DOHH2 (cell line): Measurements from ENCODE around the gene RABEP1.
A peak's percentile ranks its signal among the peaks of the same experiment; 100 is the strongest.

Source experiments
- H3F3A ChIP-seq: fragments of 200-600 bp; sonication (generic), shearing (Covaris generic); 2 replicates; pipeline ENCODE4 v1.6.0; 2016; ENCODE audit warnings: antibody characterized with exemption, mild to moderate bottlenecking; ENCODE audit not compliant: control insufficient read depth, insufficient read depth
- H3K27ac ChIP-seq: fragments of 200-600 bp; sonication (generic); 2 replicates; pipeline ENCODE4 v1.5.1; 2014; ENCODE audit warnings: low read depth, mild to moderate bottlenecking, low read length, moderate library complexity
- H3K27me3 ChIP-seq: fragments of 200-600 bp; sonication (generic); 2 replicates; pipeline ENCODE4 v1.6.1; 2014; ENCODE audit warnings: mild to moderate bottlenecking, low read length, mixed read lengths; ENCODE audit not compliant: control insufficient read depth
- H3K36me3 ChIP-seq: fragments of 200-600 bp; sonication (generic); 2 replicates; pipeline ENCODE4 v1.6.1; 2014; ENCODE audit warnings: mild to moderate bottlenecking, low read length, moderate library complexity, mixed read lengths; ENCODE audit not compliant: control insufficient read depth
- H3K4me1 ChIP-seq: fragments of 200-600 bp; sonication (generic); 2 replicates; pipeline ENCODE4 v1.6.1; 2014; ENCODE audit warnings: mild to moderate bottlenecking, low read length, mixed read lengths; ENCODE audit not compliant: control insufficient read depth
- H3K4me2 ChIP-seq: fragments of 200-600 bp; sonication (generic); 2 replicates; pipeline ENCODE4 v1.6.0; 2014; ENCODE audit warnings: mild to moderate bottlenecking, low read length, moderate library complexity
- H3K4me3 ChIP-seq: fragments of 200-600 bp; sonication (generic); 2 replicates; pipeline ENCODE4 v1.5.1; 2014; ENCODE audit warnings: mild to moderate bottlenecking, low read length, mixed read lengths
- H3K79me2 ChIP-seq: fragments of 200-600 bp; sonication (generic); 2 replicates; pipeline ENCODE4 v1.6.1; 2014; ENCODE audit warnings: mild to moderate bottlenecking, low read length, mixed read lengths; ENCODE audit not compliant: control insufficient read depth
- H3K9me2 ChIP-seq: fragments of 200-600 bp; sonication (generic); replicated peaks from 2 replicates; pipeline ENCODE4 v1.6.1; 2014; ENCODE audit warnings: mild to moderate bottlenecking, low read length, mixed read lengths; ENCODE audit not compliant: control insufficient read depth
- H3K9me3 ChIP-seq: fragments of 200-600 bp; sonication (generic); 2 replicates; pipeline ENCODE4 v1.6.1; 2014; ENCODE audit warnings: antibody characterized with exemption, low read length, mixed read lengths; ENCODE audit not compliant: control insufficient read depth, insufficient read depth
- H4K20me1 ChIP-seq: fragments of 200-600 bp; sonication (generic); 2 replicates; pipeline ENCODE4 v1.6.0; 2014; ENCODE audit warnings: low read depth, mild to moderate bottlenecking, antibody characterized with exemption, low read length, moderate library complexity; ENCODE audit not compliant: control insufficient read depth, insufficient read depth
- EZH2phosphoT487 ChIP-seq: fragments of 200-600 bp; sonication (generic); IDR thresholded peaks from 2 replicates; pipeline ENCODE4 v1.6.1; 2017; ENCODE audit warnings: borderline replicate concordance, mild to moderate bottlenecking, antibody characterized with exemption, low read length, moderate library complexity, mixed read lengths
- TF ChIP-seq, protein P1 (sequence below): fragments of 200-600 bp; sonication (generic); IDR thresholded peaks from one replicate; pipeline ENCODE4 v1.5.1; 2014; ENCODE audit warnings: antibody characterized with exemption, mild to moderate bottlenecking, low read depth, low read length; ENCODE audit not compliant: poor library complexity, severe bottlenecking

RABEP1 gene

DNA sequence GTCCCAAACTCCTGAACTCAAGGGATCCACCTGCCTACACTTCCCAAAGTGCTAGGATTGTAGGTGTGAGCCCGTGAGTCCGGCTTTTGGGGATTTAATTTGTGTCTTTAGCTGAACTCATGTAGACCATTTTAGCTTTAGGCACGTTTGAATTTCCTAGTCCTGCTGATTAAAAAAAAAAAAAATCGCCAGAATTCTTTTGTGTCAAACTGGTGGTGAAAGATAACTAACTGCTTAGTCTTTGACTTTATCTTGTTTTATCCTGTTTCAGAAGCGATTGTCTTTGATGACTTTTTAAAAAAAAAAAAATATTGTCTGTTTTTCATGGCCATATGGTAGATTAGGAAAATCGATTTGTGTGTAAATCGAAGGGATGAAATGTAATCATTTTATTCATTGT, 2.6 kb downstream of the RABEP1 start:
- H3K27me3 ChIP-seq, result no peaks in the 10 kb centered on the region
- peak overlapping the region; percentile 88 for H3K4me3 ChIP-seq
- H3K4me2 ChIP-seq, result peak overlapping the region; percentile 92
- H3K79me2 ChIP-seq, result peaks cover 75% of the 10 kb centered on the region
- TF ChIP-seq, protein P1, sequence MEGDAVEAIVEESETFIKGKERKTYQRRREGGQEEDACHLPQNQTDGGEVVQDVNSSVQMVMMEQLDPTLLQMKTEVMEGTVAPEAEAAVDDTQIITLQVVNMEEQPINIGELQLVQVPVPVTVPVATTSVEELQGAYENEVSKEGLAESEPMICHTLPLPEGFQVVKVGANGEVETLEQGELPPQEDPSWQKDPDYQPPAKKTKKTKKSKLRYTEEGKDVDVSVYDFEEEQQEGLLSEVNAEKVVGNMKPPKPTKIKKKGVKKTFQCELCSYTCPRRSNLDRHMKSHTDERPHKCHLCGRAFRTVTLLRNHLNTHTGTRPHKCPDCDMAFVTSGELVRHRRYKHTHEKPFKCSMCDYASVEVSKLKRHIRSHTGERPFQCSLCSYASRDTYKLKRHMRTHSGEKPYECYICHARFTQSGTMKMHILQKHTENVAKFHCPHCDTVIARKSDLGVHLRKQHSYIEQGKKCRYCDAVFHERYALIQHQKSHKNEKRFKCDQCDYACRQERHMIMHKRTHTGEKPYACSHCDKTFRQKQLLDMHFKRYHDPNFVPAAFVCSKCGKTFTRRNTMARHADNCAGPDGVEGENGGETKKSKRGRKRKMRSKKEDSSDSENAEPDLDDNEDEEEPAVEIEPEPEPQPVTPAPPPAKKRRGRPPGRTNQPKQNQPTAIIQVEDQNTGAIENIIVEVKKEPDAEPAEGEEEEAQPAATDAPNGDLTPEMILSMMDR, result no peak
- peaks cover 55% of the 10 kb centered on the region for H3K4me1 ChIP-seq
- H3K36me3 ChIP-seq, result peaks cover 33% of the 10 kb centered on the region
- peaks cover 14% of the 10 kb centered on the region for H4K20me1 ChIP-seq
- H3K9me3 ChIP-seq, result no peaks in the 10 kb centered on the region
- H3K27ac ChIP-seq, result peak overlapping the region; percentile 33
- H3K9me2 ChIP-seq, result no peaks in the 10 kb centered on the region
- peaks cover 8% of the 10 kb centered on the region for H3F3A ChIP-seq

DNA sequence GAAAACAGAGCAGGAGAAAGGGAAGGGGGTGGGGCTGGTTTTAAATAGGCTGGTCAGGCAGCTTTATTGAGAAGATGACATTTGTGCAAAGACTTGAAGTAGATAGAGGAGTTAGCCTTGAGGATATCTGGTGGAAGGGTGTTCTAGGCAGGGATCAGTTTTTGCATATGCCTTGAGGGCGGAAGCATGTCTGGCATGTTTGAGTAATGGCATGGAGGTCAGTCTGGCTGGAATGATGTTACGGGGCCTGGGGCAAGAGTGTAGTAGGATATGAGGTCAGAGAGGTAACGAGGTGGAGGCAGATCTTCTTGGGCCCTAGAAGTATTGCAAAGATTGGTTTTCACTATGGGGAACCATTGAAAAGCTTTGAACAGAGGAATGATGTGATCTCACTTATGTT, 4.8 kb downstream of the RABEP1 start:
- H3K4me2 ChIP-seq, result no peak overlapping the region
- no peaks in the 10 kb centered on the region for H3K27me3 ChIP-seq
- H3K9me3 ChIP-seq, result no peaks in the 10 kb centered on the region
- no peak overlapping the region for H3K27ac ChIP-seq
- H3K4me3 ChIP-seq, result no peak overlapping the region
- H3F3A ChIP-seq, result peaks cover 8% of the 10 kb centered on the region
- H3K79me2 ChIP-seq, result peaks cover 96% of the 10 kb centered on the region
- peaks cover 49% of the 10 kb centered on the region for H3K4me1 ChIP-seq
- no peaks in the 10 kb centered on the region for H3K9me2 ChIP-seq
- no peak for TF ChIP-seq EZH2phosphoT487
- H3K36me3 ChIP-seq, result peaks cover 43% of the 10 kb centered on the region
- H4K20me1 ChIP-seq, result peaks cover 14% of the 10 kb centered on the region

- Histone ChIP-seq H3K4me2 (no peak overlapping the region), H3K79me2 (peaks cover 99% of the 10 kb centered on the region), H3K36me3 (peaks cover 18% of the 10 kb centered on the region), H3K4me3 (no peak overlapping the region), H4K20me1 (no peaks in the 10 kb centered on the region), H3K27me3 (no peaks in the 10 kb centered on the region), H3F3A (no peaks in the 10 kb centered on the region; the same call in 1 of the 2 replicates), H3K27ac (no peak overlapping the region), H3K9me3 (no peaks in the 10 kb centered on the region), H3K4me1 (peaks cover 18% of the 10 kb centered on the region), H3K9me2 (no peaks in the 10 kb centered on the region)
- no peak for TF ChIP-seq EZH2phosphoT487
- TF ChIP-seq, protein P1, result no peak
Measured at GRCh38 chr17:5291683-5292350, 9.7 kb downstream of the RABEP1 start.

DNA sequence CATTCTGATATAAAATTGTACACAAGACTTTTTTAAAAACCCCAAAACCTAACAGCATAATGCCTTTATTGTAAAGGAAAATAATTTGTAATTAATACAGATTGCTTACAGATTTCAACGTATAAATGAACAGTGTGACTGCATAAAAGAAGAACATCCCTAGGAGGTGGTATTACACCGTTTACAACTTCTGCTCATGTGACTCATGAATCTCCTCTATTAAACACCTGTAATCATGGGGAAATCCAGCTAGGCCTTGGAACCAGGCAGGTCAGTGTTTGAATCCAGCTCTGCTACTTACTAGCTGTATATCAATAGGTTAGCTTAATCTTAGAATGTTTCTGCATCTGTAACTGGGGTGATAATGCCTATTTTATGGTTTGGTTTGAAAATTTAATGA, 15.2 kb downstream of the RABEP1 start:
- H3K79me2 ChIP-seq, result peaks cover 97% of the 10 kb centered on the region
- peaks cover 43% of the 10 kb centered on the region for H3K36me3 ChIP-seq
- peaks cover 11% of the 10 kb centered on the region; the same call in 1 of the 2 replicates for H4K20me1 ChIP-seq
- no peak overlapping the region for H3K4me3 ChIP-seq
- no peak overlapping the region for H3K27ac ChIP-seq
- H3K4me2 ChIP-seq, result no peak overlapping the region
- no peak for TF ChIP-seq EZH2phosphoT487
- TF ChIP-seq, protein P1, result peak; percentile 19
- H3K9me2 ChIP-seq, result no peaks in the 10 kb centered on the region
- H3K27me3 ChIP-seq, result no peaks in the 10 kb centered on the region
- no peaks in the 10 kb centered on the region for H3K9me3 ChIP-seq
- H3F3A ChIP-seq, result no peaks in the 10 kb centered on the region; the same call in 1 of the 2 replicates
- H3K4me1 ChIP-seq, result peaks cover 9% of the 10 kb centered on the region; the same call in 1 of the 2 replicates
